ENCODE results near the gene MEGF9. TPM values are rescaled to one million over a fixed set of nuclear protein-coding genes. Genes with fewer than 3 reads are reported as not detected.

Gene MEGF9
- total and polyA plus RNA-seq, 2 of the 13 experiments (the other 11 are each of a cell fraction or from before 2014, with no cell fraction given): 3.1 to 3.3 TPM

- TF ChIP-seq ARID3A (IDR thresholded peaks at IDR 0.05; ENCODE audit: low read depth, low read length) (0 out of 2 replicates have a peak, but pooled peaks have one; percentile 17), IRF9 (CRISPR knock-in tag; IDR thresholded peaks at IDR 0.05; ENCODE audit: borderline replicate concordance) (0 out of 2 replicates have a peak, but pooled peaks have one; percentile 34), MBD4 (IDR thresholded peaks at IDR 0.05; ENCODE audit: borderline replicate concordance, low read length) (no peak), ZNF512B (CRISPR knock-in tag; IDR thresholded peaks at IDR 0.05; ENCODE audit: borderline replicate concordance) (no peak), PRDM10 (CRISPR knock-in tag; IDR thresholded peaks at IDR 0.05; ENCODE audit: low read depth) (0 out of 2 replicates have a peak, but pooled peaks have one; percentile 57), ZBTB49 (CRISPR knock-in tag; IDR thresholded peaks at IDR 0.05; ENCODE audit: borderline replicate concordance) (no peak), KDM2A (CRISPR knock-in tag; IDR thresholded peaks at IDR 0.05; ENCODE audit: borderline replicate concordance, low read depth) (peak; percentile 75; the same call in 1 of the 2 replicates), TIGD3 (CRISPR knock-in tag; IDR thresholded peaks at IDR 0.05; ENCODE audit: borderline replicate concordance) (no peak)
Measured at GRCh38 chr9:120580051-120580896, 134.0 kb downstream of the MEGF9 start, which contains the start of gene CDK5RAP2 (continued).
